ENCODE data around the gene DCC.
A peak's percentile ranks its signal among the peaks of the same experiment; 100 is the strongest.

Gene DCC

GRCh38 chr18:52339891-52340371, at the start of gene DCC:
Gene DCC (plus strand): TSS chr18:52340197. CDS start chr18:52340788, 591 bp downstream.
- peak; percentile 8 for DNase-seq

- no peak for DNase-seq
Observed at GRCh38 chr18:52310651-52311050, 29.3 kb upstream of the DCC start.

DNA sequence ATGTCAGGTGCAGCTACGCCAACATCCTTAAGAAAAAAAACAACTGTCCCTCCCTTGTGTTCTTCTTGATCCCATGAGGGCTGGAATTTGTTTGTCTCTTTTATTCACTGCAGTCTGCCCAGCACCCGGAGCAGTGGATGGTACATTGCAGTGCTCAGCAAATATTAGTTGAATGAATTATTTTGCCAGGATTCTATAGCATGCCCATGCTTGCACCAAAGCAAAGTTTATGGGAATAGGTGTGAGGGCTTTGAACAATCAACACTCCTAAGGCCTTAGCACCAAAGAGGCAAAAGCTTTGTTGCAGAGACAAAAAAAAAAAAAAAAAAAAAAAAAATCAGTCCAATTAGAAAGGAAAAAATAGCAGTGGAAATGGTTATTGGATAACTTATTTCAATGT, 28.7 kb upstream of the DCC start:
- DNase-seq = no peak

GRCh38 chr18:52312346-52312745, 27.7 kb upstream of the DCC start:
- DNase-seq = peak; percentile 83

GRCh38 chr18:52313213-52313612, 26.8 kb upstream of the DCC start:
- DNase-seq = no peak

GRCh38 chr18:52319424-52319983, 20.5 kb upstream of the DCC start:
- no peak for DNase-seq

DNA sequence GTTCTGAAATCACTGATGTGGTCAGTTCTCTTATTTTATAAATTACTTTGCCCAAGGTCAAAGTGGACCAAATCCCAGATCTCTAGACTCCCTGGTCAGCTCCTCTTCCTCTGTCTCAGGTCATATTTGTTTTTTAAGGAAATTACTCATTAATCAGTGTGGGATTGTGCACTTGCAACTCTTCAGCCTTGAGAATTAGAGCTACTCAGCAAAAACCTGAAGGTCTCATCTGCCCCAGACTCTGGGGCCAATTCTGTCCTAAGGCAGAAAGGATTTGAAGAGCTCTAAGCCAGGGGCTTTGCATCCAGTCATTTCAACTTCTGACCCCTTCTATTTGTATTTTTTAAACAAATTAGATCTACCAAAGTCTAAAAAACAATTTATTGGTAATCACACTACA, 17.7 kb upstream of the DCC start:
- no peak for DNase-seq

DNA sequence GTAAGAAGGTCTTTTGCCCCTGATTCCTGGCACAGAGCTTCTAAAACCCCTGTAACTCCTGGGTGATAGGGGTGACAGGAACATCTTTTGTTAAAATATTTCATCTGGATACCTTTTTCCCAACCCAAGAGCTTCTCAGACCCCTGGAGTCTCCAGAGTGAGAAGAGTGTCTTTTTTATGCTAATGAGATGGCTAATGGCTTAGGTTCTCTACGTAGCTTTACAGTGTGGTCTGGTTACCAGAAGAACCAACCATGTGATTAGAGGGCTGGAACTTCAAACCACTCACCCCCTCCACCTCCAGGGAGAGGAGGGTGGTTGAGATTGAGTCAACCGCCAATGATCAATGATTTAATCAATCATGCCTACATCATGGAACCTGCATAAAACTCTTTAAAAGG, 16.2 kb upstream of the DCC start:
- no peak for DNase-seq

GRCh38 chr18:52325997-52326396, 14.0 kb upstream of the DCC start:
- DNase-seq = no peak

DNA sequence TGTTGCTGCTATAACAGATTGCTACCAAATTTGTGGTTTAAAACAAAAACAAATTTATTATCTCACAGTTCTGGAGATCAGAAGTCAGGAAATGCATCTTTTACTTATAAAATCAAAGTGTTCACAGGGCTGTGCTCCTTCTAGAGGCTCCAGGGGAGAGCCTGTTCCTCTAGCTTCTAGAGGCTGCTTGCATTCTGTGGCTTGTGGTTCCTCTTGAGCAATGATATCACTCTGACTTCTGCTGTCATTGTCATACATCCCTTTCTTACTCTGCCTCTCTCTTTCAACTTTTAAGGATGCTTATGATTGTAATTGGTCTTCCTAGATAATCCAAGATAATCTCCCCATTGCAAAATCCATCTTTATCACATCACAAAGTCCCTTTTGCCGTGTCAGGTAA, 6.1 kb upstream of the DCC start:
- no peak for DNase-seq

- no peak for DNase-seq
Observed at GRCh38 chr18:52334307-52334706, 5.7 kb upstream of the DCC start.

GRCh38 chr18:52334896-52335295, 5.1 kb upstream of the DCC start:
- no peak for DNase-seq

- DNase-seq = no peak
Observed at GRCh38 chr18:52337276-52337675, 2.7 kb upstream of the DCC start.

DNA sequence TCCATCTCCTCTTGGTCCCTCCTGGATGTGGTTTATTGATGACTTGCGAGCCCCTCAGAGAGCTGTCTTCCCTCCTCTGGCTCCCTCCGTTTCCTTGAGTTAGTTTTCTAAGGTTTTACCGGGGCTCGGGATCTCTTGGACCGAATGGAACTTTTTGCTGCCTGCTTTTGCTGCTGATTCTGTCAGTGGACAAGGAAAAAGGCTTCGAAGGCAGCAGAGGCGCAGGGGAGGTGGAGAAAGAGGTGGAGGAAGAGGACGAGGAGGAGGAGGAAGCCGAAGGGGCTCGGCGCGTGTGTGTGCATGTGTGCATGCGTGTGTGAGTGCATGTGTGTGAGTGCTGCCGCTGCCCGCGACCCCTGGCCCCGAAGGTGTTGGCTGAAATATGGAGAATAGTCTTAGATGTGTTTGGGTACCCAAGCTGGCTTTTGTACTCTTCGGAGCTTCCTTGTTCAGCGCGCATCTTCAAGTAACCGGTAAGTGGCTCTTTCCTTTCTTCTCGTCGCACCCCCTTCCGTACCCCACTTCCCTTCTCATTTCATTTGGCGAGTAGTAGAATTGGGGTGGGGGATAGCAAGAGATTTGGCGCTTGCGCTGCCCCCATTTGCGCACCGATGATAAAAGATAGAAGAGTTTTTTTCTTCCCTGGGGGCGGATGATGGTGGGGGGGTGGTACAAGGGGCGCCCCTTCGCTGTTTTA, 557 bp downstream of the DCC start:
- no peak for DNase-seq

GRCh38 chr18:52341103-52341432, 1.1 kb downstream of the DCC start:
- DNase-seq = no peak

DNA sequence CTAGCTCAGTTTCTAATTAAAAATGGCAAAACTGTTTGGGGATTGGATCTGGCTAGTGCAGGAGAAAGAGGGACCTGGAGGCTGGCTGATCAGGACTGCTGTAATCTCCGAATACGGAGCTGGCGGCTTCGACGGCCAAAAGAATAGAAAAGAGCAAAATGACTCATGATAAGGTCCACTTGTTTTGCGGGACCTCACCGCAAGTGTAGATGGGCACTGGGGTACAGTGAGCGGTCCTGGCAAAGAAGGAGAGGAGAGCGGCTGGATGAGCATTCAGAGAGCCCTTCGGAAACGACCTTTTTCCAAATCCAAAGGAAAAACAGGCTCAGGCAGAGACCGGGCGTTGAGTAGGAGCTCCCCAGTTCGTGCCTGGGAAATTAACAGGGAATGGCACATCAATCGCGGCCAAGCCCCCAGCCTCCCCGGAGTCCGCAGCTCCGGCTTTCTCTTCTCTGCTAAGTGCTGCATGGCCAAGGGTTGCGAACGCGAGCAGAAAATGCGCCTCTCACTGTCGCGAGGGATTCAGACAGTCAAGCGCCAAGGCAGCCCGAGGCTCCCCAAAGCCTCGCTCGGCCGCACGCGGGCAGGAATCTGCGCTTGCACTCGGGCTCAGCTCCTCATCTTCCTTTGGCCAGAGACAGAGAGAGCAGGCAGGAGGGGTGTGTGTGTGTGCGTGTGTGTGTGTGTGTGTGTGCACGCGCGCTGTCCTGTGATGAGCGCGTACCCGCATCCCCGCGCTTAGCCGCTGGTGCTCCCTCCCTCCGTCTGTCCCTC, 1.8 kb downstream of the DCC start:
- DNase-seq = no peak

GRCh38 chr18:52342456-52342855, 2.5 kb downstream of the DCC start:
- no peak for DNase-seq

- no peak for DNase-seq
Observed at GRCh38 chr18:52343138-52343537, 3.1 kb downstream of the DCC start.

GRCh38 chr18:52343731-52344340, 3.8 kb downstream of the DCC start:
- DNase-seq = no peak

DNA sequence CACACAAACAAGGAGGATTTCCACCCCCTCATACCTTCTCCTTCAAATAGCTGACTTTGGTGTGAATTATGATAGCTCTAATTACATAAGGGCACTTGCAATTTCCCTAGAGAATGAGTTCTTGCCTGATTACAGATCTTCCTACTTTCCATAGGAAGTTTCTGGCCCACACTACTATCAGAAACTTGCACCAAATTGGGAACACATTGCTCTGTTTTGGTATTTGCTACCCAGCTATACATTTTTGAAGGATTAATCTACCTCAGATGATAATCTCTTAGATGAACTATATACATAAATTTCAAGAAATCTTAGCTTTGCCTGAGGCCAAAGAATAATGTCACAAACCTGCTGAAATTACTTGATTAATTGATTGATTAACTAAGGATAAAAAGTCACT, 4.9 kb downstream of the DCC start:
- no peak for DNase-seq

- DNase-seq = no peak
Observed at GRCh38 chr18:52345428-52345827, 5.4 kb downstream of the DCC start.

DNA sequence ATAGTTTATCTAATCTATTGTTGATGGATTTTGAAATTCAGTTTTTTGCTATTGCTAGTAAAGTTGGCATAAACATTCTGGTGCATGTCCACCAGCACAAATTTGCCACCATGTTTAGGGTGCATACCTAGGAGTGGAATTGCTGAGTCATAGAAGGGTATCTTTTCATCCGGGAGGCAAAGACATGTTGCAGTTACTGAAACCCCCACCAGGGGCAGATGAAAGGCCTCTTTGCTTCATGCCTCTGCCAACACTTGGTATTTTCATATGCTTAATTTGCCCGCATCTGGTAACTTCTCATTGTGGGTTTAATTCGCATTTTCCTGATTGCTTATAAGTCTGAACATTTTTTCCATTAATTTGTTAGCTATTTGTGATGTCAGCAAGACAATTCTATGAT, 8.2 kb downstream of the DCC start:
- no peak for DNase-seq

- DNase-seq = no peak
Observed at GRCh38 chr18:52349498-52349897, 9.5 kb downstream of the DCC start.

DNA sequence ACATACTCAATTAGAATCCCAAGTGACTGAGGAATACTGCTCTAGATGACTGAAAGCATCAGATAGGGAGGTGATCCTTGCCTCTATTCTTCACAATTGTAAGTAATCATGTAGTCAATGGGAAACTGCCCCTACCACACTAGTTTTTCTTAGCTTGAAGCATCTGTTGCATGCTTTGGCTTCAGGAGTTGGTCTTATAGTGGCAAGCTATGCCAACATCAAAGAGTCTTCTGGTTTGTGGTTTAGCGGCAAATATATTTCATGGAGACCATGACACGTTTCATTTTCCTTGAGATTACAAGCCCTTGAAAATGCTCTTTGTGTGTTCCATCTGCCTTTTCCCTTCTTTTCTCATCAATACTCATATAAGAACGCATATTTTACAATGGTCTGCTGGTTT, 12.9 kb downstream of the DCC start:
- DNase-seq = no peak

Data from NCI-H2029 treated with DMSO at 0.1 percent for 48 hours (cell line).